ENCODE results near the gene RTN4RL1.

GRCh38 chr17:1956134-1956533, 69.0 kb downstream of the RTN4RL1 start:
- TF ChIP-seq CTCF (IDR thresholded peaks at IDR 0.05; ENCODE audit: low read length) = no peak
- TF ChIP-seq EZH2 (IDR thresholded peaks at IDR 0.05; ENCODE audit: borderline replicate concordance, low read length) = no peak

Measured in OCI-LY1 (cell line).